HG03025 (cell line): ENCODE measurements around the gene NOS2.
"Not testable (repeated sequence)": the region's sequence is repeated elsewhere in the genome, so short reads cannot be mapped to it uniquely, and the experiment has no call there.

Experiments
- ATAC-seq: cut with Tn5 transposase; IDR thresholded peaks from one replicate; pipeline ENCODE4 v1.9.1; 2021; ENCODE audit warnings: mild to moderate bottlenecking, moderate library complexity; ENCODE audit not compliant: unreplicated experiment, low FRiP score

The NOS2 gene

GRCh38 chr17:27759528-27759927 lies 40.8 kb downstream of the NOS2 start:
- ATAC-seq = no peak

- no peak for ATAC-seq
Observed at GRCh38 chr17:27756467-27757371, 43.6 kb downstream of the NOS2 start.

GRCh38 chr17:27755706-27756466 lies 44.4 kb downstream of the NOS2 start:
- no peak for ATAC-seq

GRCh38 chr17:27754549-27754948 lies 45.8 kb downstream of the NOS2 start:
- ATAC-seq = no peak

GRCh38 chr17:27753726-27754125 lies 46.6 kb downstream of the NOS2 start:
- not testable (repeated sequence) for ATAC-seq

- ATAC-seq = not testable (repeated sequence)
Observed at GRCh38 chr17:27752831-27753619, 47.3 kb downstream of the NOS2 start.

- no peak for ATAC-seq
Observed at GRCh38 chr17:27751622-27752490, 48.5 kb downstream of the NOS2 start.

GRCh38 chr17:27751166-27751565 lies 49.2 kb downstream of the NOS2 start:
- no peak for ATAC-seq

GRCh38 chr17:27749562-27750150 lies 50.7 kb downstream of the NOS2 start:
- not testable (repeated sequence) for ATAC-seq

GRCh38 chr17:27748360-27748825 lies 51.9 kb downstream of the NOS2 start:
- ATAC-seq = no peak

GRCh38 chr17:27747462-27748359 lies 52.6 kb downstream of the NOS2 start:
- ATAC-seq = no peak

GRCh38 chr17:27746881-27747280 lies 53.4 kb downstream of the NOS2 start:
- ATAC-seq = no peak

- ATAC-seq = not testable (repeated sequence)
Observed at GRCh38 chr17:27746320-27746719, 54.0 kb downstream of the NOS2 start.

- not testable (repeated sequence) for ATAC-seq
Observed at GRCh38 chr17:27745207-27745830, 55.0 kb downstream of the NOS2 start.

- ATAC-seq = no peak
Observed at GRCh38 chr17:27743281-27743885, 56.9 kb downstream of the NOS2 start.

- no peak for ATAC-seq
Observed at GRCh38 chr17:27741971-27742575, 58.3 kb downstream of the NOS2 start.

- no peak for ATAC-seq
Observed at GRCh38 chr17:27741361-27741861, 58.9 kb downstream of the NOS2 start.
